Loucy (cell line): ENCODE results near the gene ATXN2.

ENCODE experiments used
- CTCF ChIP-seq: fragments of 200-600 bp; sonication (generic); conservative IDR thresholded peaks from 2 replicates; pipeline ENCODE4 v1.5.1; 2014; ENCODE audit warnings: mild to moderate bottlenecking, antibody characterized with exemption, low read length
- EZH2phosphoT487 ChIP-seq: fragments of 200-600 bp; IDR thresholded peaks from 2 replicates; pipeline ENCODE4 v1.6.1; 2018; ENCODE audit warnings: antibody characterized with exemption, mild to moderate bottlenecking, moderate library complexity, borderline replicate concordance

- no peak for TF ChIP-seq CTCF
- no peak for TF ChIP-seq EZH2phosphoT487
Observed at GRCh38 chr12:111454716-111455447, 144.2 kb downstream of the ATXN2 start.
